Bronchial epithelial cell (primary cell): ENCODE results near the gene TRA2A. TPM values are rescaled to one million over a fixed set of nuclear protein-coding genes. Genes with fewer than 3 reads are reported as not detected.
"Not testable (repeated sequence)": the region's sequence is repeated elsewhere in the genome, so short reads cannot be mapped to it uniquely, and the experiment has no call there.

ENCODE experiments used
- DNase-seq: peaks from one replicate; pipeline ENCODE4 v3.0.0-alpha.2; 2010; ENCODE audit warnings: low read depth
- FAIRE-seq: peaks from 2 replicates; lab custom pipeline; 2011; peaks lifted over from hg19 to GRCh38; lab: Jason Lieb, UNC
- H3K27me3 ChIP-seq: 2 replicates; pipeline ENCODE4 v1.5.1; 2011; ENCODE audit warnings: low read length; ENCODE audit not compliant: control insufficient read depth, insufficient read depth
- H3K36me3 ChIP-seq: 2 replicates; pipeline ENCODE4 v1.5.1; 2011; ENCODE audit warnings: low read length; ENCODE audit not compliant: control insufficient read depth, insufficient read depth
- H3K4me3 ChIP-seq: 2 replicates; pipeline ENCODE4 v1.5.1; 2011; ENCODE audit warnings: mild to moderate bottlenecking, low read depth, low read length, control low read depth
- total RNA-seq: library from RNA; depleted of rRNA; stranded (reverse); fragments of >200 nt; gene quantifications from 2 replicates; pipeline ENCODE4 v1.2.1, GENCODE V29; 2014
- TF ChIP-seq, protein P1 (sequence below): IDR thresholded peaks from 2 replicates; pipeline ENCODE4 v1.5.1; 2011; ENCODE audit warnings: mild to moderate bottlenecking, moderate library complexity, low read length, control low read depth, inconsistent platforms; ENCODE audit not compliant: insufficient read depth, severe bottlenecking

The TRA2A gene
- total RNA-seq, 1 donor from 2014 or later = 21.3 TPM

DNA sequence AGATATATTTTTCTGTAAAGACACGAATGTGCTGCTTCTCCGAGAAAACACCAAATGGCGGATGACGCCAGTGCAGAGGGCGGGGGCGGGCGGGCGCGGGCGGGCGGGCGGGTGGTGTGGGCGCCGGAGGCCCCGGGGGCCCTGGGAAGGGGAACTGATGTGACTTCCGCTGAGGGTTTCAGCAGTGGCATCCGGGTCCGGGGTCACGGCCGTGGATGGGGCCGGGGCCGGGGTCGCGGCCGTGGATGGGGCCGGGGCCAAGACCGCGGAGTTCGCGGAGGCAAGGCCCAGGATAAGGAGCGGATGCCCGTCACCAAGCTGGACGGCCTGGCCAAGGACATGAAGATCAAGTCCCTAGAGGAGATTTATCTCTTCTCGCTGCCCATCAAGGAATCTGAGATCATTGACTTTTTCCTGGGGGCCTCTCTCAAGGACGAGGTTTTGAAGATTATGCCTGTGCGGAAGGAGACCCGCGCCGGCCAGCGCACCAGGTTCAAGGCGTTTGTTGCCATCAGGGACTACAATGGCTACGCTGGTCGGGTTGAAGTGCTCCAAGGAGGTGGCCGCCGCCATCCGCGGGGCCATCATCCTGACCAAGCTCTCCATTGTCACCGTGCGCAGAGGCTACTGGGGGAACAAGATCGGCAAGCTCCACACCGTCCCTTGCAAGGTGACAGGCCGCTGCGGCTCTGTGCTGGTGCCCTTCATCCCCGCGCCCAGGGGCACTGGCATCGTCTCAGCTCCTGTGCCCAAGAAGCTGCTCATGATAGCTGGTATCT lies 41.2 kb downstream of the TRA2A start:
- Histone ChIP-seq H3K36me3 (no peaks in the 10 kb centered on the region), H3K27me3 (no peaks in the 10 kb centered on the region), H3K4me3 (peak overlapping the region; percentile 34)
- FAIRE-seq (no peak), DNase-seq (no peak)
- TF ChIP-seq, protein P1, sequence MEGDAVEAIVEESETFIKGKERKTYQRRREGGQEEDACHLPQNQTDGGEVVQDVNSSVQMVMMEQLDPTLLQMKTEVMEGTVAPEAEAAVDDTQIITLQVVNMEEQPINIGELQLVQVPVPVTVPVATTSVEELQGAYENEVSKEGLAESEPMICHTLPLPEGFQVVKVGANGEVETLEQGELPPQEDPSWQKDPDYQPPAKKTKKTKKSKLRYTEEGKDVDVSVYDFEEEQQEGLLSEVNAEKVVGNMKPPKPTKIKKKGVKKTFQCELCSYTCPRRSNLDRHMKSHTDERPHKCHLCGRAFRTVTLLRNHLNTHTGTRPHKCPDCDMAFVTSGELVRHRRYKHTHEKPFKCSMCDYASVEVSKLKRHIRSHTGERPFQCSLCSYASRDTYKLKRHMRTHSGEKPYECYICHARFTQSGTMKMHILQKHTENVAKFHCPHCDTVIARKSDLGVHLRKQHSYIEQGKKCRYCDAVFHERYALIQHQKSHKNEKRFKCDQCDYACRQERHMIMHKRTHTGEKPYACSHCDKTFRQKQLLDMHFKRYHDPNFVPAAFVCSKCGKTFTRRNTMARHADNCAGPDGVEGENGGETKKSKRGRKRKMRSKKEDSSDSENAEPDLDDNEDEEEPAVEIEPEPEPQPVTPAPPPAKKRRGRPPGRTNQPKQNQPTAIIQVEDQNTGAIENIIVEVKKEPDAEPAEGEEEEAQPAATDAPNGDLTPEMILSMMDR = no peak

- H3K36me3 ChIP-seq, FAIRE-seq, H3K4me3 ChIP-seq, H3K27me3 ChIP-seq, DNase-seq: not testable (repeated sequence)
These were observed 43.1 kb downstream of the TRA2A start for GRCh38 chr7:23488714-23489113.

DNA sequence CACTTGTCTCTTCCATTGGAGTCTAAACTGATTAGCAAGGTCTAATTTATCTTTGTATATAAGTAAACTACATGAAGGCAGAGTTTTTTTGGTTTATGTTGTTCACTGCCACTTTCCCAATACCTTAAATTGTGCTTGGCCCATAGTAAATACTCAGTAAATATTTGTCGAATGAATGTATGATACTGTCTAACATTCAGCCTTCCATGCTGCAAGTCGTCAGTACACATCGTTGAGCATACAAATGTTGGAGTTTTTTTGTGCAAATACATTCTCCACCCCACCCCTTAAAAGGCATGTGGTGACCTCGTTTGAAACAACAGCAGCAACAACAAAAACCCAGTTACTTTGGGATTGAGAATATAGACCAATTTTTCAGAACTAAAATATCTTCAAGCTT lies 44.1 kb downstream of the TRA2A start:
- peaks cover 2% of the 10 kb centered on the region for H3K27me3 ChIP-seq
- no peak overlapping the region for H3K4me3 ChIP-seq
- FAIRE-seq (no peak), DNase-seq (no peak)
- TF ChIP-seq, protein P1 = no peak
- H3K36me3 ChIP-seq = no peaks in the 10 kb centered on the region

DNA sequence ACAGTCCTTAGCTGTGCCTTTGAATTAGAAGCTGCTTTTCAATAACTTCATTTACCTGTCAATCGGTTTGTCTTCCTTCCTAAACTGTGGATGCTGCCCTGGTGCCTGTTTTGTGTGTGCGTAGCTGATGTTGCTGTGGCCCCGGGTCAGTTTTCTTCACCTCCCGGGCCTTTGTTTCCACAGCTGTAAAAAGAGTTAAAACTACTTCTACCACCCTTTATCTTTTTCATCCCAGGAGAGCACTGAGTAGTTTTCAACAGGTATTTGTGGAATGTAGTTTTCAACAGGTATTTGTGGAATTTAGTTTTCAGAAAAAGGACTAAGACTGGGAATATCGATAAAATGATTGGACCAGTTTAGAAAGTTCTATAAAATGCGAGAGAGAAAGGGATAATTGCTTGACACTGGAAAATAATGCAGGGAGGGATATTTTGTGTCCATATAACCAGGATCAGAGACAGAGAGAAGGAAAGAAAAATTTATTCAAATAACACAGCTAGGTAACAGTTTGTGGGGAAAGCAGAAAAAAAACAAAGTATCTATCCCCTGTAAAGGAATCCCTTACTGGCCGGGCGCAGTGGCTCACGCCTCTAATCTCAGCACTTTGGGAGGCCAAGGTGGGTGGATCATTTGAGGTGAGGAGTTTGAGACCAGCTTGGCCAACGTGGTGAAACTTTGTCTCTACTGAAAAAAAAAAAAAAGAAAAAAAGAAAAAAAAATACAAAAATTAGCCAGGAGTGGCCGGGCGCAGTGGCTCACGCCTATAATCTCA lies 45.6 kb downstream of the TRA2A start:
- DNase-seq = no peak
- peaks cover 2% of the 10 kb centered on the region for H3K27me3 ChIP-seq
- no peak for FAIRE-seq
- TF ChIP-seq, protein P1 = no peak
- no peak overlapping the region for H3K4me3 ChIP-seq
- no peaks in the 10 kb centered on the region for H3K36me3 ChIP-seq

GRCh38 chr7:23482686-23483085 lies 49.1 kb downstream of the TRA2A start:
- H3K27me3 ChIP-seq = peaks cover 5% of the 10 kb centered on the region
- no peak overlapping the region for H3K4me3 ChIP-seq
- no peak for FAIRE-seq
- no peak for DNase-seq
- TF ChIP-seq, protein P1 = no peak
- H3K36me3 ChIP-seq = no peaks in the 10 kb centered on the region
